Amniotic stem cell (primary cell): Measurements from ENCODE around the gene ATF7.
"Not testable (repeated sequence)": the region's sequence is repeated elsewhere in the genome, so short reads cannot be mapped to it uniquely, and the experiment has no call there.

Experiments used
- DNase-seq: peaks from one replicate; lab custom pipeline; 2025; lab: John Stamatoyannopoulos, UW

Gene ATF7

GRCh38 chr12:53565376-53565775 lies 60.8 kb downstream of the ATF7 start:
- not testable (repeated sequence) for DNase-seq

- DNase-seq, result no peak
These were observed 61.2 kb downstream of the ATF7 start for GRCh38 chr12:53564941-53565340.

- no peak for DNase-seq
These were observed 61.9 kb downstream of the ATF7 start for GRCh38 chr12:53564278-53564677.

- no peak for DNase-seq
These were observed 62.6 kb downstream of the ATF7 start for GRCh38 chr12:53563452-53564028.

- peak; percentile 80 for DNase-seq
These were observed 64.6 kb downstream of the ATF7 start for GRCh38 chr12:53561590-53561953.

GRCh38 chr12:53560912-53561589 lies 65.1 kb downstream of the ATF7 start:
- no peak for DNase-seq

- peak; percentile 57 for DNase-seq
These were observed 65.8 kb downstream of the ATF7 start for GRCh38 chr12:53560351-53560750.

GRCh38 chr12:53558631-53559030 lies 67.6 kb downstream of the ATF7 start:
- no peak for DNase-seq

GRCh38 chr12:53552361-53553327 lies 73.5 kb downstream of the ATF7 start:
- DNase-seq, result no peak

GRCh38 chr12:53551889-53552291 lies 74.3 kb downstream of the ATF7 start:
- no peak for DNase-seq

GRCh38 chr12:53550595-53550994 lies 75.6 kb downstream of the ATF7 start:
- no peak for DNase-seq

- DNase-seq, result not testable (repeated sequence)
These were observed 76.1 kb downstream of the ATF7 start for GRCh38 chr12:53550131-53550530.

GRCh38 chr12:53548354-53548753 lies 77.8 kb downstream of the ATF7 start:
- DNase-seq, result not testable (repeated sequence)

GRCh38 chr12:53543539-53543938 lies 82.6 kb downstream of the ATF7 start:
- peak; percentile 59 for DNase-seq

GRCh38 chr12:53539526-53539925 lies 86.7 kb downstream of the ATF7 start:
- DNase-seq, result no peak

- DNase-seq, result no peak
These were observed 87.9 kb downstream of the ATF7 start for GRCh38 chr12:53538209-53538689.

- no peak for DNase-seq
These were observed 89.2 kb downstream of the ATF7 start for GRCh38 chr12:53536962-53537361.

- DNase-seq, result no peak
These were observed 92.7 kb downstream of the ATF7 start for GRCh38 chr12:53533471-53533870.

- no peak for DNase-seq
These were observed 93.4 kb downstream of the ATF7 start for GRCh38 chr12:53532524-53533445.

GRCh38 chr12:53532021-53532420 lies 94.2 kb downstream of the ATF7 start:
- DNase-seq, result no peak

- no peak for DNase-seq
These were observed 95.3 kb downstream of the ATF7 start for GRCh38 chr12:53530920-53531319.

GRCh38 chr12:53530061-53530460 lies 96.1 kb downstream of the ATF7 start:
- DNase-seq, result no peak
